TTC549 (cell line): ENCODE results near the gene NAV3.
"Not testable (repeated sequence)": the region's sequence is repeated elsewhere in the genome, so short reads cannot be mapped to it uniquely, and the experiment has no call there.

Experiments
- FAIRE-seq: peaks from 2 replicates; lab custom pipeline; 2012; peaks lifted over from hg19 to GRCh38; lab: Jason Lieb, UNC

Gene NAV3

GRCh38 chr12:78191611-78192010 lies 360.9 kb downstream of the NAV3 start:
- FAIRE-seq = no peak

- FAIRE-seq = no peak
Measured at GRCh38 chr12:78192979-78193378, 362.3 kb downstream of the NAV3 start.

DNA sequence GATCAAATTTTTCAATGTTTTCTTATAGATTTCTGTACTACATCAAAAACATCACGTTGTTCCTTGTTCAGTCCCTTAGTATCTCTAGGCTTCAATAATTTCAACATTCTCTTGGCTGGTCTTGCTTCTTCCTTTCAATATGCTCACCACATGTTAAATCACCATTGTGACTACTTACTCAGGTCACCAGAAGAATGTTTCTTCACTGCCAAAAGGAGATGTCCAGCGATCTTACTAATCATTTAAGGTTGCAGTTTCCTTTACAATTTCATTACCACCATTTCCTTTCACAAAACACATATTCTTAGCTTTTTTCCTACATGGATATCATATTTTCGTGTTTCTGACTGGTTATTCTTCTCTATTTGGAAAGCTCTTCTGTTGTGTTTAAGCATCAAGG lies 363.8 kb downstream of the NAV3 start:
- FAIRE-seq = no peak

DNA sequence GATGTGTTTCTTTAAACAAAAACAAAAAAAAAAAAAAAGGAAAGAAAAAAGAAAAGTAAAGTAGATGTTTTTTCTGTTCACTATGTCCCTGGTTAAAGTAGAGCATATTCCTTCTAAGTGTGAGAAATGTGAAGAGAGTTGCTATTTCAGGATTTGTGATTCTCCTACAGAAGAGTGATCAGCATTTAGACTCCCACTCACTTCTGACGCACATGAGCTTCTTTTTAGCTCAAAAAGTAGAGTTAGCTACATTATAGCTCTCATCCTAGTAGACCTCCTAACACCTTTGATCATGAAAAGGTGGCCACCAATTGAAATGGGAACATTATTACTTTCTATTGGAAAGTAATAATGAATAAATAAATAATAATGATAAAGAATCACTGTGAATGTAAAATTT lies 368.2 kb downstream of the NAV3 start:
- no peak for FAIRE-seq

GRCh38 chr12:78199926-78200325 lies 369.2 kb downstream of the NAV3 start:
- no peak for FAIRE-seq

- no peak for FAIRE-seq
Measured at GRCh38 chr12:78204926-78205325, 374.2 kb downstream of the NAV3 start.

GRCh38 chr12:78208092-78208491 lies 377.4 kb downstream of the NAV3 start:
- no peak for FAIRE-seq

DNA sequence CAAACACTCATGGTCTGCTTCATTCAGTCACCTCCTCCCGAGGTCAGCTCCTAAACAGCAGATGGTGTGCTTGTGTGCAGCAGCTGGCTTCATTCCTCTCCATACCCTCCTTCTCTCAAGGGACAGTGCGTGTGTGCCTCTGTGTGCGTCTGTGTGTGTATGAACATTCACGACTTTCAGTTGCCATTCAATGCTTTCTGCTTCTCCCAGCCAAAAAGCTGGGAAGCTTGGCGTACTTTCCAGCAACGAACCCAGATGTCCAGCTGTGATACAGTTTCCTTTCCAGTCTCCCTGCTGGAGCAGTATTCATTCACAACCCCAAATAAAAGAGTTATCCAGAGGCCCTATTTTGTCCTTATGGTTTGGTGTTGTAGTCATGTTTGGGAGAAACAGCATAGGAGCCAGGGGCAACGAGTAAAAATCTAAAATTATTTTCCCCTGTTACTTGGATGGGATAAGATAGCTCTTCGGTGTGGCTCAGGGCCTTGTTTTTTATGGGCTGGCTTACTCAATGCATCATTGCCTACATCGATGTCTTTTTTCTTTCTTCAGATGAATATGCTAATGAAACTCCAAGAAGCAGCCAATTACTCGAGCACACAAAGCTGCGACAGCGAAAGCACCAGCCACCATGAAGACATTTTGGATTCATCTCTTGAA lies 379.3 kb downstream of the NAV3 start:
- no peak for FAIRE-seq

GRCh38 chr12:78210506-78210860 lies 379.8 kb downstream of the NAV3 start:
- no peak for FAIRE-seq

DNA sequence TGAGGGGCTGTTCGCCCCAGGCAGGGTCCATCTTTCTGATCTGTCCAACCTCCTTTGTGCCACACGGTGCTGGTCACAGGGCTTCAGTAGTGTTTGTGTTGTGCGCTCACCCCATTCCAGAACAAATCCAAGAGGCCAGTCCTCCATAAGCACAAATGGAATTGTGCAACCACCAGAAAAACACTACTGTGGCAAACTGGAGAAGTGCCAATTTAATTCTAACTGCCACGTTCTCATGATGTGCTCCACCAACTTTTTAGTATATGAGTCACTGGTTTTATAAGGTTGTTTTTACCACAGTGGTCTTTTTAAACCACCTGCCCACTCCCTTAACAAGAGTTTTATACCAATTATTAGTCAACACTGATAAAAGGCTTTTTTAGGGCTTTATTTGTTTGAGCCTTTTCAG lies 380.2 kb downstream of the NAV3 start:
- FAIRE-seq = no peak

DNA sequence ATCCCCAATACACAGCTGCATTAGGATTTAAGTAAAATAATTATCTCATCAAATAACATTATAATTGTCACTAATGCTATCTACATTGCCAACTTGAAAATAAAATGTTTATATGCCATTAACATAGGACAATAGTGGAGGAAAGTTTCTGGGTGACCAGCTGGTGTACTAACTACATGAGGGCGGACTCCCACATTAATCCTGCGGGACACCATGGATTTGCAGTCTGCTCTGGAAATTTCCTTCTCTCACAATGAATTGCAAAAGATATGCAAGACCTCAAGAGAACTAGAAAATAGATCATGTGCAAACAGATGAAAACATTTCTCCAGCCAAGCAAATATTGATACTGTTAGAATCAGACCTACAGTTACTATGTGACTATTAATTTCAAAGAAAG lies 390.1 kb downstream of the NAV3 start:
- FAIRE-seq = no peak

GRCh38 chr12:78224154-78224553 lies 393.5 kb downstream of the NAV3 start:
- no peak for FAIRE-seq

- FAIRE-seq = no peak
Measured at GRCh38 chr12:78226763-78227162, 396.1 kb downstream of the NAV3 start.

GRCh38 chr12:78229591-78230101 lies 399.0 kb downstream of the NAV3 start:
- FAIRE-seq = no peak

GRCh38 chr12:78232756-78233155 lies 402.1 kb downstream of the NAV3 start:
- no peak for FAIRE-seq

- no peak for FAIRE-seq
Measured at GRCh38 chr12:78236264-78236663, 405.6 kb downstream of the NAV3 start.

DNA sequence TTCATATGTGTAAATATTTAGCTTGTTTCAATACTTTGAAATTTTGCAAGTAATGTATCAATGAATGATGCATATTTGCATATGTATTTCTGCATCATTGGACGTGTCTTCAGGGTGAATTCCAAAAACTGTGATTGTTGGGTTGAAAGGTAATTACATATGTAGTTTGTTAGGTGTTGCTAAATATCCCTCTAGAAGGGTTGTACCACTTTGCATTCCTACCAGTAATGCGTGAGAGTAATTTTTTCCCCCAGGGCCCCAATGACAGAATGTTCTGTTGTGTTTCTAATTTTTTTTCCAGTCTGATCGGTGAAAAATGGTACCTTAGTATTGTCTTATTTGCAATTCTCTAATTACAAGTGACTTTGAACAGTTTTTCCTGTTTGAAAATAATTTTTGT lies 408.9 kb downstream of the NAV3 start:
- no peak for FAIRE-seq

- no peak for FAIRE-seq
Measured at GRCh38 chr12:78240827-78241226, 410.1 kb downstream of the NAV3 start.

DNA sequence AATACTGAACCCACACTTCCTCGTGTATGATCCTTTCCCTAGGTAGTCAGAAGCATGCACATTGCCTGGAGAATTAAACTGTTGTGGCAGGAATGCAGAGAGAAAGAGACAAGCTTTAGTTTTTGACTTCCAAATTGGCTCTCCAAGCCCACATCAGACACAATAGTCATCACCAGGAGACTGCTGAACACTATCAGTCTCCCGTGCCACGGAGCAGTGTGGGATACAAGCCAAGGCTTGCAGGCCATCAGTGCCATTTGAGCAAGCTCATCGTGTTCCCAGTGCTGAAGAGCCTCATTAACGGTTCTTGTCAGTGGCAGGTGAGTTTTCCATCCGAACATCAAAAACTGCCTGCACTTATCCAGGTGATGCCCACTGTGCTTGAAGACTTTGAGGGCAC lies 410.8 kb downstream of the NAV3 start:
- FAIRE-seq = no peak

GRCh38 chr12:78244916-78245507 lies 414.3 kb downstream of the NAV3 start:
- no peak for FAIRE-seq

DNA sequence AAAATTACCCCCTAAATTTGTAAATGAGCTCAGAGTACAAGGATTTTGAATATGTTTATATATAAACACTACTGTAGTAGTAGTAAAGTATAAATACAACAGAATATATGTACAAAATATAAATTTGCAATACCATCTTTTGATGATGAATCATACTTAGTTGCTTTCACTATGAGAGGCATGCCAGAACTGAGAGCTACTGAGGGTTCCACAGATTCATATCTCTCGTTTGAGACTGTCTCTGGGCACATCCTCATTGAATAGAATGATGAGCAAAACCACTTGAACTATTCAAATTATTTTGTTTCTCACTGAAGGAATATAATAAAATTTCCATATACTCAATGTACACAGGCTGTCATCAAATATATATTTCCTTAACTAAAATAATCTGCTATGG lies 417.6 kb downstream of the NAV3 start:
- FAIRE-seq = no peak

DNA sequence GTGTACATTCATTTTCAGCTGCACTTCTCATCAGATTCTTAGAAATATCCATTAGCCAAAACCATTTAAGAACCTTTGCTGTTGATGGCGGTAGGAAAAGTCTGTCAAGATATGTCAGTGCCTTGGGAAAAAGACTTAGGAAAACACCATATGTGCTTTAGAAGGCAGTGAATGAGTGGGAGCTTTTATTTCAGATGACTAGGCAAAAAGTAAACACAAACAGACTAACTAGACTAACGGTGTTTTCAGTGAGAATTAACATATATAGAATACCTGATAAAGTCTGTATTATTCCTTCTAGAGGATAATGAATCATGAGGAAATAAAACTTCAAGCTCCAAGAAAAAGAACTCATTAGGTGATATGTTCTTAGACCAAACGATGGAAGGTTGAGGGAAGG lies 418.9 kb downstream of the NAV3 start:
- FAIRE-seq = no peak

GRCh38 chr12:78257662-78258061 lies 427.0 kb downstream of the NAV3 start:
- FAIRE-seq = not testable (repeated sequence)

GRCh38 chr12:78260976-78261375 lies 430.3 kb downstream of the NAV3 start:
- FAIRE-seq = no peak
